Common myeloid progenitor, CD34-positive (primary cell): ENCODE data around the gene TGM2.

Source experiments
- CTCF ChIA-PET: fragments of 350-600 bp; sonication (Branson Sonifier 250); formaldehyde crosslinking; loops from one replicate; lab custom pipeline; 2021; ENCODE audit warnings: antibody characterized with exemption; lab: Charles Lee
- POLR2A ChIA-PET: fragments of 350-600 bp; sonication (Branson Sonifier 250); formaldehyde crosslinking; loops from one replicate; lab custom pipeline; 2021; ENCODE audit warnings: antibody characterized with exemption; lab: Charles Lee
- DNase-seq, 3 donors: peaks; one replicate each; pipeline versions ENCODE4 v3.0.0 to v3.0.0-alpha.2; 2013
- H3K27ac ChIP-seq, 2 experiments: 1 replicate in 1 of 2; 2 replicates in 1 of 2; pipeline ENCODE4 v1.7.0; 2013; ENCODE audit warnings: inconsistent platforms in 2 of 2, low read length in 2 of 2, mild to moderate bottlenecking in 2 of 2, low read depth in 1 of 2, moderate library complexity in 1 of 2; ENCODE audit not compliant: severe bottlenecking in 2 of 2, insufficient read depth in 1 of 2, poor library complexity in 1 of 2
- H3K27me3 ChIP-seq, 5 experiments: replicated peaks in 2 of 5; 1 replicate in 3 of 5; 2 replicates in 2 of 5; pipeline versions ENCODE4 v1.6.1 to v1.7.0; 2013; ENCODE audit warnings: low read length in 4 of 5, mild to moderate bottlenecking in 2 of 5, moderate library complexity in 2 of 5, inconsistent platforms in 1 of 5; ENCODE audit not compliant: insufficient read depth in 5 of 5, control insufficient read depth in 4 of 5
- H3K36me3 ChIP-seq, 4 experiments: 1 replicate in 2 of 4; 2 replicates in 2 of 4; pipeline versions ENCODE4 v1.6.1 to v1.7.0; 2013; ENCODE audit warnings: low read length in 3 of 4, control low read depth in 1 of 4, mild to moderate bottlenecking in 1 of 4; ENCODE audit not compliant: control insufficient read depth in 4 of 4, insufficient read depth in 4 of 4
- H3K4me1 ChIP-seq, 4 experiments: 1 replicate in 3 of 4; 2 replicates in 1 of 4; pipeline versions ENCODE4 v1.6.1 to v1.7.1; 2013; ENCODE audit warnings: low read length in 3 of 4, mild to moderate bottlenecking in 3 of 4, control low read depth in 1 of 4, inconsistent platforms in 1 of 4, moderate library complexity in 1 of 4; ENCODE audit not compliant: control insufficient read depth in 4 of 4, insufficient read depth in 4 of 4; ENCODE audit errors: control extremely low read depth in 1 of 4
- H3K4me3 ChIP-seq, 7 experiments: 1 replicate in 4 of 7; 2 replicates in 3 of 7; pipeline versions ENCODE4 v1.5.1 to v1.7.0; 2013; ENCODE audit warnings: mild to moderate bottlenecking in 7 of 7, low read length in 6 of 7, moderate library complexity in 6 of 7, inconsistent platforms in 2 of 7, low read depth in 2 of 7, control low read depth in 1 of 7; ENCODE audit not compliant: insufficient read depth in 4 of 7, control insufficient read depth in 1 of 7; ENCODE audit errors: extremely low read depth in 1 of 7
- H3K9me3 ChIP-seq, 5 experiments: 1 replicate in 4 of 5; 2 replicates in 1 of 5; pipeline versions ENCODE4 v1.6.1 to v1.7.1; 2013; ENCODE audit warnings: low read length in 4 of 5, mild to moderate bottlenecking in 2 of 5, inconsistent platforms in 1 of 5, low read depth in 1 of 5, moderate library complexity in 1 of 5; ENCODE audit not compliant: control insufficient read depth in 4 of 5, insufficient read depth in 2 of 5; ENCODE audit errors: control extremely low read depth in 1 of 5
- WGBS: methylation state at CpG from one replicate; pipeline ENCODE4 v1.1.5; 2013; ENCODE audit not compliant: insufficient coverage; 5-methylcytosine and 5-hydroxymethylcytosine counted together

Gene TGM2

DNA sequence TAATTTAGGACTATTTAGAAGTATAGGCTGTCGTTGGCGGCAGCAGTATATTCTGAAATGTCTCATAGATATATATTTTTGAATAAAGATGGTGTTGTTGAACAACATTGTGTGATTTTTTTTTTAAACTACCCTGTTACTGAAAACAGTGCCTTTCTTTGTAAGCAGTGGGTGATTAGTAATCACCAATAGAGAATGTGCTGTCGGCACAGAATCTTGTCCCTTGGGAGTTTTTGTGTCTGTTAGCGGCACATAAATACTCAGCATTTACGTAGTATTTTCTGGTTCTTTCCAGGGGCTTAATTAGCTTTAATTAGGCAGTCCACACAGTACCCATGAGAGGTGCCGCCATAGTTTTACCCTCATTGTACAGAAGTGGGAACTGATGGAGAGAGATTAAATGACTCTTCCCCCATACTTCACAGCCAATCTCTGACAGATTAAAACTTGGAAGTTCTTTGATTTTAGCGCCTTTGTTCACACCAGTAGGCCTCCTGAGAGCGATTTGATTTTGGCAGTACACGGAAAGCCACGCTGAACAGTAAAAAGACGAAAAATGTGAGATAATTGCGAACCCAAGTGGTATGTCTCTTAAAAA lies 72.7 kb downstream of the TGM2 start:
- Histone ChIP-seq H3K36me3 (peaks cover 5 to 47% (median 35%) of the 10 kb centered on the region in 4 experiments), H3K9me3 (no peaks in the 10 kb centered on the region), H3K4me1 (peaks cover 2 to 25% (median 6%) of the 10 kb centered on the region in 4 experiments), H3K27ac (peak overlapping the region in 1 of 2 experiments; percentile 32), H3K27me3 (no peaks in the 10 kb centered on the region), H3K4me3 (no peak overlapping the region)
- WGBS: 96% methylated on average over 10 of the region's 12 CpGs
- DNase-seq: no peak
- POLR2A ChIA-PET: no interaction called here
- CTCF ChIA-PET: interaction anchor here (1.0 to 1.5 kb wide), 2 partner anchors 12 to 19 kb away, joined by 3 to 4 read pairs; no protein-coding TSS in a partner anchor

DNA sequence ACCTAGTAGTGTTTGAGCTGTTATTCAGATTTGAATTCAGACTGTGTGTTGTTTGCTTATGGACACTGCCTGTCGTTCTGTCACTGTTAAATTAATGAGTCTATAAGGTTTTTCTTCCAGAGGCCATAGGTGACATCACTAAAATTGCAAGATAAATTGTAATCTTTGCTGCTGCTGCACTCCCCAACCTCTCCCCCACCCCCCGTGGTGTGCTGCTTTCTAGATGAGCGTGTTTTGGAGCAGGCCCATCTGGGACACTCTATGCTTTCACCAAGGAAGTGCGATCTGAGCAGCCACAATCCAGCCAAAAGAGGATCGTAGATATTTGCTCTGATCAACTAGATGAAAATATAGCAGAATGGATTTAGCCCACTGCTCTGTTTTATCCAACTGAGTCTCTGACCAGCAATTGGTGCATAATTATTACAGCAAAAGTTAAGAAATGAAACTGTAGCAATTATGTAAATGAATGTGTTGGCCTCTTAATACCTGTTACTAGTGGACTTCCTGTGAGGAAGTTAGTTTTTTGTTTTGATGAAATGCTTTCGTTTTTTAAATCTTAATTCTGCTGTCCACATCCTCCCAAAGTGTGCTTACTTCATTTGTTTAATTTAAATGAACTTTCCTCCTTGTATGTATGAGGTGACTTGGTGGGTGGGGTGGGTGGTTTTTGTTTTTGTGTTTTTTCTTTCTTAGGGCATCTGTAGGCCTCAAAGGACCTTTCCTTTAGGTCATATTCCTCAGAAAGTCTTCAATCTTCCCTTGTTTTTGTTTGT lies 73.4 kb downstream of the TGM2 start:
- peaks cover 2 to 25% (median 6%) of the 10 kb centered on the region in 4 experiments for H3K4me1 ChIP-seq
- H3K36me3 ChIP-seq: peaks cover 5 to 52% (median 39%) of the 10 kb centered on the region in 4 experiments
- peak overlapping the region in 1 of 2 experiments; percentile 32 for H3K27ac ChIP-seq
- ChIA-PET CTCF (interaction anchor here (1.0 to 4.4 kb wide), 4 partner anchors 12 to 130 kb away, joined by 3 to 12 read pairs (median 4); no protein-coding TSS in a partner anchor), POLR2A (no interaction called here)
- 92% methylated on average over 2 of the region's 6 CpGs for WGBS
- no peak overlapping the region for H3K4me3 ChIP-seq
- no peaks in the 10 kb centered on the region for H3K27me3 ChIP-seq
- no peak for DNase-seq
- no peaks in the 10 kb centered on the region for H3K9me3 ChIP-seq

DNA sequence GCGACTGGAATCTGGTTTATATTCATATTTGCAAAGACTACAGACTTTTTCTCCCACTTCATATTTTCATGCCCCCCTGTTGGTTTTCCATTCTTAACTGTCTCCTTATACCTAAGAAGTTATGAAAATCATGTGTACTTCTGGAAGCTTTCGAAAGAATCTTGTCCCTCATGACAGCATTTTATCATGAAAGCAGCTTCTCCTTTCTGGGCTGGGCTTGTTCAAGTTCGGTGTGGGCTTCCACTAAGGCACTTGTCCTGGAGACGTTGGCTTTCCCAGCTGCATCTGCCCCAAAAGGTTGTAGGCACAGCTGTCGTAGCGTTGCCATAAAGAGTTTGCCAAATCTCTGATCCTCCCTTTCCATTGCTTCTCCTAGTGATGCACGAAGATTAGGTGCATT lies 75.0 kb downstream of the TGM2 start:
- peaks cover 0 to 15% (median 6%) of the 10 kb centered on the region in 4 experiments for H3K4me1 ChIP-seq
- CTCF ChIA-PET: interaction anchor here (0.9 to 4.4 kb wide), 3 partner anchors 17 to 132 kb away, joined by 3 to 12 read pairs (median 4); no protein-coding TSS in a partner anchor
- H3K9me3 ChIP-seq: no peaks in the 10 kb centered on the region
- H3K27me3 ChIP-seq: no peaks in the 10 kb centered on the region
- POLR2A ChIA-PET: no interaction called here
- WGBS: 97% methylated on average over 7 of the region's 7 CpGs
- no peak overlapping the region for H3K4me3 ChIP-seq
- no peak for DNase-seq
- H3K36me3 ChIP-seq: peaks cover 7 to 60% (median 49%) of the 10 kb centered on the region in 4 experiments
- H3K27ac ChIP-seq: no peak overlapping the region

DNA sequence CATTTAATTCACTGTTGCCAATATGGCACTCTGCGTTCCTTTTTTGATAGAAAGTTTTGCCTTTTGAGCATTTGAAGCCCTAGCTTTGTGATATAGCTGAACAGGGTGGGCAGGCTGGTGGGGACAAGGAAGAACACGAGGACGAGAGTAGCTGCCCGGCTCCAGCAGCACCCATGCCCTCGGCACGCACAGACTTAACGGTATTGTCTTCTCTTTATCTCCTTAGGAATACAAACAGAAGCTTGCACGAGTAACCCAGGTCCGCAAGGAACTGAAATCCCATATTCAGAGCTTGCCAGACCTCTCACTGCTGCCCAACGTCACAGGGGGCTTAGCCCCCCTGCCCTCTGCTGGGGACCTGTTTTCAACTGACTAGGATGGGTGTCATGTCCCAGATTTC lies 75.6 kb downstream of the TGM2 start:
- H3K4me1 ChIP-seq: peaks cover 0 to 9% (median 2%) of the 10 kb centered on the region in 4 experiments
- no peak overlapping the region for H3K4me3 ChIP-seq
- no peak for DNase-seq
- 91% methylated on average over 10 of the region's 10 CpGs for WGBS
- H3K36me3 ChIP-seq: peaks cover 9 to 66% (median 51%) of the 10 kb centered on the region in 4 experiments
- CTCF ChIA-PET: interaction anchor here (1.6 to 4.4 kb wide), 2 partner anchors 16 to 132 kb away, joined by 4 to 12 read pairs; no protein-coding TSS in a partner anchor
- POLR2A ChIA-PET: no interaction called here
- no peak overlapping the region for H3K27ac ChIP-seq
- no peaks in the 10 kb centered on the region for H3K9me3 ChIP-seq
- no peaks in the 10 kb centered on the region for H3K27me3 ChIP-seq

DNA sequence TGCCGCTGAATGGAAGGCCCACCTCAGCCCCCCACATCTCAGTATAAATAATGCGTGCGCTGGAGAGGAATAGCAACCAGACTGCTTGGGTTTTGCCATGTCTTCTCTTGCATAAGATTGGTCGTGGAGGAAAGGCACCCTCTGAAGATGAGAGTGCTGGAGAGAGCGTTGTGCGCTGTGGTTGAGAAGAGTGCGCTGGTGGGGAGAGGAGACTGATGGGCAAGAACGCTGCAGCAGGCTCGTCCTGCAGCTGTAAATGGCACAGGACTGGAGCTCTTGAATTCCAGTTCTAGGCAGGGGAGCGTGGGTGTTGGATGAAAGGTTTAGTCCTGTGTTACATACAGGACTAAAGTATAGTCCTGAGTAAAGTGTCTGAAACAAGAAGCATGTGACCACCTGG lies 80.0 kb downstream of the TGM2 start:
- no peaks in the 10 kb centered on the region for H3K27me3 ChIP-seq
- H3K36me3 ChIP-seq: peaks cover 16 to 72% (median 46%) of the 10 kb centered on the region in 4 experiments
- ChIA-PET POLR2A (no interaction called here), CTCF (interaction anchor here (1.5 to 4.3 kb wide), 2 partner anchors 11 to 28 kb away, joined by 4 to 21 read pairs; no protein-coding TSS in a partner anchor)
- H3K4me1 ChIP-seq: no peaks in the 10 kb centered on the region
- no peaks in the 10 kb centered on the region for H3K9me3 ChIP-seq
- 86% methylated on average over 9 of the region's 10 CpGs for WGBS
- DNase-seq: no peak
- H3K4me3 ChIP-seq: no peak overlapping the region
- H3K27ac ChIP-seq: no peak overlapping the region

DNA sequence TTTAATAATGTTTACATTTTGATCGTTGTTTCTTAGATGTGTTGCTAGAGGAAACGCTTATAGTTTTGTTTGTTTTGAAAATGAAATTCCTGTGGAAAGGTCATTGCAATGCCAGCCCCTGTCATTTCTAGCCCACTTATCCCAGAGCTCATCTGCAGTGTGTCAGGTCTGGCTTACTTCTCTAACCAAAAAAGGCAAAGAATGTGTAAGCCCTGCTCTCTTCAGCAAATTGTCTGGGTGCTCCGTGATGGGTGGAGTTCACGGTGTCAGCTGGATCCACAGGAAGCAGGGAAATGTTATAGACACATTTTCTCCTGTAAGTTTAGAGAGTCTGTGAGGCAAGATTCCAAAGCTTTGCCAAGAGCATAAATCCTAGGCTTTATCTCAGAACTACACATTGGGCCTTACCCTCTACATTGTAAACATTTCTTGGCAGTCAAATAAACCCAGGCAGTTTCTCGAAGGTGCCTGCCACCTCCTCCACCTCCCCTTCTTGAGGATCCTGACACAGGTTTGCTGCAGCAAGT lies 80.6 kb downstream of the TGM2 start:
- H3K4me1 ChIP-seq: no peaks in the 10 kb centered on the region
- peaks cover 15 to 70% (median 40%) of the 10 kb centered on the region in 4 experiments for H3K36me3 ChIP-seq
- ChIA-PET CTCF (interaction anchor here (1.5 to 4.3 kb wide), 2 partner anchors 10 to 27 kb away, joined by 4 to 21 read pairs; no protein-coding TSS in a partner anchor), POLR2A (no interaction called here)
- peak in 1 of 3 donors; percentile 3 for DNase-seq
- H3K27me3 ChIP-seq: no peaks in the 10 kb centered on the region
- peak overlapping the region in 1 of 2 experiments; percentile 54 for H3K27ac ChIP-seq
- H3K4me3 ChIP-seq: no peak overlapping the region
- WGBS: 62% methylated on average over 4 of the region's 5 CpGs
- H3K9me3 ChIP-seq: no peaks in the 10 kb centered on the region
